Measurements from ENCODE around the gene BUB1B.

The BUB1B gene

GRCh38 chr15:40198355-40199085 is 37.7 kb downstream of the BUB1B start:
- Mint-ChIP-seq H3K9me3 (no peaks in the 10 kb centered on the region), H3K36me3 (peaks cover 84% of the 10 kb centered on the region), H3K27ac (no peak overlapping the region), H3K4me1 (peaks cover 21% of the 10 kb centered on the region), H3K4me3 (no peak overlapping the region)
- no peak for ATAC-seq
- DNase-seq (ENCODE audit: low spot score in 2 of 2) = no peak

DNA sequence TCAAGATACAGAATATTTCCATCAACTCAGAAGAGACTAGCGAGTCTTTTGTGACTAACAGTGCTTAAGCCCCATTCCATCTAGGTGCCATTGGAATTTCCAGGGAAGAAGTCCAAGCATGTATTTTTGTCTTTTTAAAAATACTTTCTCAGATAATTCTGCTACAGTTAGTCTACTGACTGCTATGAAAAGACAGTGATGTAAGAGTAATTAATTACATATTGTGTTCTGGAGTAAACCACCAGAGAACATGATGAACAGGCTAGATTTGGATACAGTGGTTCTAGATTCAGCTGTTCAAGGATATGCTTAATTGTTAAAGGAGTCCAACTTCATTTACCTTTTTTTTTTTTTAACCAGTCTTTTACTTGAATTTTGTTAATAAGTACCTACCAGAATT is 43.2 kb downstream of the BUB1B start:
- Mint-ChIP-seq H3K27ac (no peak overlapping the region), H3K4me1 (no peaks in the 10 kb centered on the region), H3K4me3 (no peak overlapping the region), H3K36me3 (peaks cover 94% of the 10 kb centered on the region), H3K9me3 (no peaks in the 10 kb centered on the region)
- ATAC-seq = no peak
- no peak for DNase-seq (ENCODE audit: low spot score in 2 of 2)

GRCh38 chr15:40217166-40217824 is 56.4 kb downstream of the BUB1B start:
- H3K4me3 Mint-ChIP-seq = no peak overlapping the region
- DNase-seq (ENCODE audit: low spot score in 2 of 2) (no peak), ATAC-seq (peak; percentile 88)
- peaks cover 69% of the 10 kb centered on the region for H3K36me3 Mint-ChIP-seq
- no peaks in the 10 kb centered on the region for H3K9me3 Mint-ChIP-seq
- H3K27ac Mint-ChIP-seq = no peak overlapping the region
- H3K4me1 Mint-ChIP-seq = no peaks in the 10 kb centered on the region

GRCh38 chr15:40219801-40220200 is 58.9 kb downstream of the BUB1B start:
- H3K36me3 Mint-ChIP-seq = peaks cover 51% of the 10 kb centered on the region

DNA sequence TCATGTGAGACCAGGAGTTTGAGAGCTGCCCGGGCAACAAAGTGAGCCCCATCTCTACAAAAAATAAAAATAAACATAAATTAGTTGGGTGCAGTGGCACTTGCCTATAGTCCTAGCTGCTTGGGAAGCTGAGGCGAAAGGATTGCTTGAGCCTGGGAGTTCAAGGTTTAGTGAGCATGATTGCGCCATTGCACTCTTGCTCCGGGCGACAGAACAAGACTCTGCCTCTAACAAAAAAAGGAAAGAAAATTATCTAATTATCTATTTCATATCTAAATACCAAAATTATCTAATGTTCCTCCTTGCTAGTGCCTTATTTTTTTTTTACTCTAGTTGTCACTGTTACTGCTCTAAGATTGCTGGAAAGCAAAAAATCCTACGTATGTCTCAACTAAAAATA is 61.3 kb downstream of the BUB1B start:
- Mint-ChIP-seq H3K9me3 (no peaks in the 10 kb centered on the region), H3K27ac (no peak overlapping the region), H3K36me3 (peaks cover 54% of the 10 kb centered on the region), H3K4me3 (no peak overlapping the region), H3K4me1 (peaks cover 6% of the 10 kb centered on the region)
- ATAC-seq = no peak
- DNase-seq (ENCODE audit: low spot score in 2 of 2) = no peak

More at GRCh38 chr15:40219801-40220200, 58.9 kb downstream of the BUB1B start:
- H3K27ac Mint-ChIP-seq = no peak overlapping the region
- DNase-seq (ENCODE audit: low spot score in 2 of 2) = no peak
- no peaks in the 10 kb centered on the region for H3K9me3 Mint-ChIP-seq
- H3K4me3 Mint-ChIP-seq = no peak overlapping the region
- no peak for ATAC-seq
- H3K4me1 Mint-ChIP-seq = no peaks in the 10 kb centered on the region

DNA sequence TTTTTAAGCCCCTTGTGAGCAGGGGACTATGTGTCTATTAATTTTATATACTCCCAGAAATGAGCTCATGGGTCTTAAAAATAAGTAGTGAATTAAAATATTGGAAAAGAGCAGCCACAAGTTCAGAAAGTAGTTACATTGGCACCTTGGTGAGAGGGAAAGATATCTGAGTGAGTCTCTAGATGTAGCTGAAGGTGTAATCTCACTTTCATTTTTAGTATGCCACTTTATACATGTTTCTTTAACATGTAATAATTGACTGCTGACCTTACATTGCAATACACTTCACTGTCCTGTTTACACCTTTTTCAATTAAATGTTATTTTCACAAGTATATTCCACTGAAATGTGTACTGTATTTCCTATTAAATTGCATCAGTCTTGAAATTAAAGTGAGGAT is 65.9 kb downstream of the BUB1B start:
- no peak overlapping the region for H3K27ac Mint-ChIP-seq
- peaks cover 6% of the 10 kb centered on the region for H3K4me1 Mint-ChIP-seq
- no peak overlapping the region for H3K4me3 Mint-ChIP-seq
- H3K9me3 Mint-ChIP-seq = no peaks in the 10 kb centered on the region
- peaks cover 10% of the 10 kb centered on the region for H3K36me3 Mint-ChIP-seq
- ATAC-seq = peak; percentile 56
- DNase-seq (ENCODE audit: low spot score in 2 of 2) = no peak

DNA sequence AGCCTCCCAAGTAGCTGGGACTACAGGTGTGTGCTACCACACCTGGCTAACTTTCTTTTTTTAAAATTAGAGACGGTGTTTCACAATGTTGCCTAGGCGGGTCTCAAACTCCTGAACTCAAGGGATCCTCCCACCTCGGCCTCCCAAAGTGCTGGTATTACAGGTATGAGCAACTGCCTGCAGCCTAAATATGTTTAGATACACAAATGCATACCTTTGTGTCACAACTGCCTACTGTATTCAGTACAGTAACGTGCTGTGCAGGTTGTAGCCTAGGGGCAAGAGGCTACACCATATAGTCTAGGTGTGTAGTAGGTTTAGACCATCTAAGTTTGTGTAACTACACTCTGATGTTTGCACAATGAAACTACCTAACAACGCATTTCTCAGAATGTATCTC is 68.4 kb downstream of the BUB1B start:
- H3K9me3 Mint-ChIP-seq = no peaks in the 10 kb centered on the region
- peaks cover 6% of the 10 kb centered on the region for H3K4me1 Mint-ChIP-seq
- ATAC-seq = no peak
- H3K4me3 Mint-ChIP-seq = no peak overlapping the region
- H3K36me3 Mint-ChIP-seq = peaks cover 7% of the 10 kb centered on the region
- peak in 1 of 2 donors; percentile 8 for DNase-seq (ENCODE audit: low spot score in 2 of 2)
- H3K27ac Mint-ChIP-seq = no peak overlapping the region

GRCh38 chr15:40229956-40230355 is 69.1 kb downstream of the BUB1B start:
- ATAC-seq (no peak), DNase-seq (ENCODE audit: low spot score in 2 of 2) (peak in 1 of 2 donors; percentile 22)
- peaks cover 6% of the 10 kb centered on the region for H3K4me1 Mint-ChIP-seq
- H3K4me3 Mint-ChIP-seq = no peak overlapping the region
- H3K9me3 Mint-ChIP-seq = no peaks in the 10 kb centered on the region
- H3K27ac Mint-ChIP-seq = no peak overlapping the region
- peaks cover 4% of the 10 kb centered on the region for H3K36me3 Mint-ChIP-seq

DNA sequence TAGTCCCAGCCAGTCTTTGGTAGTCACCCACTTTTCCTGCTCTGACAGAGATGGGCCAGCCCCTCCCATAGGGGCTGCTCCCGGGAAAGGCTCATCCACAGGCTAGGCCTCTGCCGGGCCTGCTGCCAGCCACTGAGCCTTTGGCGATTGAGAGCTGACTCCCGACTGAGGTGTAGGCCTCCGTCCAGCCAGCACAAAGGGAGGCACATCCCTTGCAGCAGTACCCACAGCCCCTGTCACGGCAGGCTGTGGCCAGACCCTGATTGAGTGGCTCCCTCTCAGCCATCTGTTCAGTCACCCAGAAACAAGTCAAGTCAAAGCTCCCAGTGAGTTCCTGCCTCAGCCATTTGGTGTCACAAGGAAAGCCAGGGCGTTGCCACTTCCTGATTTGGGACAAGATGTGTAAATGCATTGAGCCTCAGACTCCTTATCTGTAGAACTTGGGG is 71.8 kb downstream of the BUB1B start:
- H3K9me3 Mint-ChIP-seq = no peaks in the 10 kb centered on the region
- DNase-seq (ENCODE audit: low spot score in 2 of 2) = no peak
- H3K4me3 Mint-ChIP-seq = no peak overlapping the region
- H3K27ac Mint-ChIP-seq = no peak overlapping the region
- no peak for ATAC-seq
- H3K4me1 Mint-ChIP-seq = no peaks in the 10 kb centered on the region
- no peaks in the 10 kb centered on the region for H3K36me3 Mint-ChIP-seq

DNA sequence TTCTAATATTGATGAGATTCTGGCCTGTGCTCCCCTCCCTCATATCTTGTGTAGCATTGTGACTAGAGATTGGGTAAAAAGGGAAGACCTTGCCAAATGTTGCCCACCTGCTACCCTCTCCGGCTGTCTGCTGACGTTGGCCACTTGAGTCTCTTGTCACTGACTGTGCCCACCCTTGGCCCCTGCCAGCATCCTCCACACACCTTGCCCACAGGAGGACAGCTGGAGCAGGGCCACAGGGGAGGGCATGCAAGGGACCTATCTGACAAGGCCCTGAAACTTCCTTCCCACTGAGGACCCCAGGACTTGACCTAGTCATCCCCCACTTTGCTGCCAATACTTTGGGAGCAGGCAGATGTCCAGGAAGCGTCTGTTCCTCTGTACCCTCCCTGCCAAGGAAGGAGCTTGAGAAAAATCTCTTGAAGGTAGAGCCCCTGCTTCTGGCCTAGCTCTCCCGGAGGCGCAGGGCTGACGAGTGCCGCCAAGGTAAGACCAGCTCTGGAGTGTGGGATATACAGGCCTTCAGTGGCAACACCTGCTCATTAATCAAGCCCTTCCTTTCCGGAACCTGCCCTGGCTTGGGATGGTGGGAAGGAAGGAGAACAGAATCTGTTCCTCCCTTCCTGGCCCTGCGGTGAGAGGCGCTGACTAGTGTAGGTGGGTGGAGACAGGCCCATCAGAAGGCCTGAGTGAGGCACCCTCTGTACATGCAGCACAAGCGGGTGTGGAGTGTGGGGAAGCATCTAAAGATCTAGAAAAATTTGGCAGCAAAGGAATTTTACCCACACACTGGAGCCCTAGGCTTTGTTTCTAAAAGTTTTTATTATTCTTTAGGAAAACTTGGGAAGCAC is 73.1 kb downstream of the BUB1B start:
- Mint-ChIP-seq H3K36me3 (no peaks in the 10 kb centered on the region), H3K27ac (no peak overlapping the region), H3K4me3 (no peak overlapping the region), H3K4me1 (peaks cover 7% of the 10 kb centered on the region), H3K9me3 (no peaks in the 10 kb centered on the region)
- DNase-seq (ENCODE audit: low spot score in 2 of 2) (peak in 1 of 2 donors; percentile 42), ATAC-seq (no peak)

- Mint-ChIP-seq H3K27ac (no peak overlapping the region), H3K36me3 (no peaks in the 10 kb centered on the region), H3K4me1 (peaks cover 15% of the 10 kb centered on the region), H3K4me3 (no peak overlapping the region), H3K9me3 (no peaks in the 10 kb centered on the region)
- DNase-seq (ENCODE audit: low spot score in 2 of 2) = peak in 1 of 2 donors; percentile 29
- no peak for ATAC-seq
These were observed 73.9 kb downstream of the BUB1B start for GRCh38 chr15:40234783-40235182.

- H3K9me3 Mint-ChIP-seq = no peaks in the 10 kb centered on the region
- no peaks in the 10 kb centered on the region for H3K36me3 Mint-ChIP-seq
- no peak overlapping the region for H3K27ac Mint-ChIP-seq
- ATAC-seq = no peak
- H3K4me1 Mint-ChIP-seq = peaks cover 15% of the 10 kb centered on the region
- H3K4me3 Mint-ChIP-seq = no peak overlapping the region
- peak in 1 of 2 donors; percentile 40 for DNase-seq (ENCODE audit: low spot score in 2 of 2)
These were observed 74.5 kb downstream of the BUB1B start for GRCh38 chr15:40235201-40235885.

DNA sequence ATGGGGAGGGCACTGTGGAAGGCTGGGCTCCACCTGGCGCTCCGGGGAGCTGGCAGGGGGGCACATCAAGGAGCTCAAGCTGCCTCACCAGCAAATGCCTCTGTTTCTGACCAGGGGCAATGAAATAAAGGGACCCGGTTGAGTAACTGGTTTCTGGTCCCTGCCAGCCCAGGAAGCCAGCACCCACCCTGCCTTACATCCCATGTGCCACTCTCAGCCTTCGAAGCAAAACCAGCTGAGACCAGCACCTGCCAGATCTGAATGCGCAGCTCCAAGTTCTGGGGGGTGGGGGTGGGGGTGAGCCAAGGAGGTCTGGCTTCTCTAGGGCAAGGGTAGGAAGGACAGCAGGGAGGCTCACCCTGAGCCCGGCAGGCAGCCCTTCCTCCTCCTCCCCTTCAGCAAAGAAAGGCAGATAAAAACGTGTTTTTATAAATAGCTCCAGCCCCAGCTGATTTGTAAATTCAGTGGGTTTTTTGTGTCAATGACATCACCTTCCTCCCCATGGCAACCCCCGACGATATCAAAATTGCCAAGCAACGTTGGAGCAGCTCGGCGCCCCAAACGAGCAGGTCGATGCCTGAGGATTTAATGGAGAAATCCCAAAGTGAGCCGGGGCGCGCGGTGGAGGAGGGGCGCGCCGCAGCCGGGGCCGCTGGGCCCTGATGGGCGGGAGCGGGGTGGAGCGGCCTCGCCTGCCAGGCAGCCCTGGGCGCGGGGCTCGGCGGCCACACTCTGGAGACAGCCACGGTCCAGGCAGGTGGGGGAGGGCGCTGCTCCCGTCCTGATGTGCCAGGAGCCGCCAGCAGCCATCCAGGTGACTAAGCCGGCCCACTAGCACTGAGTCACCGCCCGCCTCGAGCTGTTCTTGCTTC is 77.9 kb downstream of the BUB1B start, which contains the start of gene PAK6:
Gene PAK6 (plus strand): TSS at position 532 of the 872 bp plus-strand sequence. CDS start 25,723 bp downstream, outside the sequence.
- Mint-ChIP-seq H3K9me3 (no peaks in the 10 kb centered on the region), H3K4me1 (peaks cover 21% of the 10 kb centered on the region), H3K4me3 (peak within 1 kb of the TSS; percentile 33), H3K36me3 (no peaks in the 10 kb centered on the region), H3K27ac (no peak within 1 kb of the TSS)
- ATAC-seq (peak; percentile 66), DNase-seq (ENCODE audit: low spot score in 2 of 2) (no peak)

GRCh38 chr15:40239404-40239692 is 78.5 kb downstream of the BUB1B start:
- no peak for ATAC-seq
- Mint-ChIP-seq H3K9me3 (no peaks in the 10 kb centered on the region), H3K36me3 (no peaks in the 10 kb centered on the region), H3K4me1 (peaks cover 21% of the 10 kb centered on the region), H3K27ac (no peak overlapping the region), H3K4me3 (no peak overlapping the region)
- no peak for DNase-seq (ENCODE audit: low spot score in 2 of 2)
